GM21825 (cell line): ENCODE results near the gene RSRC1.

Experiments used
- ATAC-seq: cut with Tn5 transposase; IDR thresholded peaks from one replicate; pipeline ENCODE4 v1.9.1; 2021; ENCODE audit warnings: mild to moderate bottlenecking, moderate library complexity; ENCODE audit not compliant: unreplicated experiment

RSRC1 gene

DNA sequence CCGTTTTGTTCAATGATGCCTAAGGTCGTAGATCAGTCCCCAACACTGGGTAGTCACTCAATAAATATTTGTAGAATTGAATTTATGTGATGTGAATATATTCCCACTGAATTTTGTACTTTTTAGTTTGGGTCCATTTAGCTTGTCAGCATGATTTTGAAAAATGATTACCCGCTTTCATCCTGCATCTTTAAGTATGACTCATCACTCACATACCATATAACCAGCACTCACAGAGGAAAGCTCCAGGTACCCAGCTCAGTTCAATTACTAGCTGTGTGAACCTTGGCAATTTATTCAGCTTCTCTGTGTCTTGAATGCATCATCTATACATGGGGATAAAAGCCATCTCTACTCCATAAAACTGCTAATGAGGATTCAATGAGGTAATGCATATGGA, 458.9 kb downstream of the RSRC1 start:
- no peak for ATAC-seq

DNA sequence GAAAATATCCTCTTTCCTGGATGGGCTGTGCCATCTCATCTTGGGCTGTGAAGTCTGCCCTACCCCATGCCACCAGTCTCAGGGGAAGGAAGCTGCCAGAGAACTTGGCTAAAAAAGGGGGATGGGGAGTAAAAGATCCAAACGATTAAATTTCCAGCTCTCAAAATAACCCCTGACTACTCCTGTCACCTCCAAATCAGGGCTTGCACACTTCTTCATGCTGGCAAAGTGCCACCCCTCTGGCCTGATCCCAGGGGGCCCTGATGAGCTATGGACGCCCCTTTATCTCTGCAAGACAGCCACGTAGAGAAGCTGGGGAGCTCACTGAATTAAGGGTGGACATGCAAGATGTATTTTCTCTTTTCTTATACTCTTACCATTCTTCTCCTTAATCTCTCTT, 459.9 kb downstream of the RSRC1 start:
- ATAC-seq = no peak

DNA sequence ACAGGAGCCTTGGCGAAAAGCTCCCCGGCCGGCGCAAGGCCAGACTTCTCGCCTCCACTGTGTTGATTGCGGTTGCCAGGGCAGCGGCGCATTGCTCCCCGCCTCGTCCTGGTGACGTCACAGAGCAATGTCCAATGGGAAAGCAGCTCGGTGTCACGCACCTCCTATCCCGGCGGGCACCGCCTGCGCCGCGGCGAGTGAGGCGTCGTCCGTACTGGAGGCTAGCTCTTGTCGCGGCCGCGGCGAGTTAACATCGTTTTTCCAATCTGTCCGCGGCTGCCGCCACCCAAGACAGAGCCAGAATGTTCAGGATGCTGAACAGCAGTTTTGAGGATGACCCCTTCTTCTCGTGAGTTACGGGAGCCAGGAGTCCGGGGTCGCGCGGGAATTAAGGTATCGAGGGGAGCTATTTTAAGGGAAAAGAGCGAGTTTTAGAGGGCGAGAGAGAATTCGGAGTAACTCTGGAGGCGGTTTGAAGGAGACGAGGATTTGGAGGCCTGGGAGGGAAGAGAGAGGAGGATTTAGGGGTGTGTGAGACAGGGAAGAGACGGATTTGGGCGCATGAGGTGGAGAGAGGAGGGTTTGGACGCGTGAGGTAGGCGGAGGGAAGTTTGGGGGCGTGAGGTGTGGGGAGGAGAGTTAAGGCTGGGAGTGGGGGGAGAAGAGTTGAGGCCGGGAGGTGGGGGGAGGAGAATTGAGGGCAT, 461.3 kb downstream of the RSRC1 start, which contains the start of gene MLF1:
TSS of gene MLF1 (plus strand) at position 196 of the 704 bp plus-strand sequence. CDS start at position 303, 107 bp downstream.
- peak; percentile 100 for ATAC-seq

DNA sequence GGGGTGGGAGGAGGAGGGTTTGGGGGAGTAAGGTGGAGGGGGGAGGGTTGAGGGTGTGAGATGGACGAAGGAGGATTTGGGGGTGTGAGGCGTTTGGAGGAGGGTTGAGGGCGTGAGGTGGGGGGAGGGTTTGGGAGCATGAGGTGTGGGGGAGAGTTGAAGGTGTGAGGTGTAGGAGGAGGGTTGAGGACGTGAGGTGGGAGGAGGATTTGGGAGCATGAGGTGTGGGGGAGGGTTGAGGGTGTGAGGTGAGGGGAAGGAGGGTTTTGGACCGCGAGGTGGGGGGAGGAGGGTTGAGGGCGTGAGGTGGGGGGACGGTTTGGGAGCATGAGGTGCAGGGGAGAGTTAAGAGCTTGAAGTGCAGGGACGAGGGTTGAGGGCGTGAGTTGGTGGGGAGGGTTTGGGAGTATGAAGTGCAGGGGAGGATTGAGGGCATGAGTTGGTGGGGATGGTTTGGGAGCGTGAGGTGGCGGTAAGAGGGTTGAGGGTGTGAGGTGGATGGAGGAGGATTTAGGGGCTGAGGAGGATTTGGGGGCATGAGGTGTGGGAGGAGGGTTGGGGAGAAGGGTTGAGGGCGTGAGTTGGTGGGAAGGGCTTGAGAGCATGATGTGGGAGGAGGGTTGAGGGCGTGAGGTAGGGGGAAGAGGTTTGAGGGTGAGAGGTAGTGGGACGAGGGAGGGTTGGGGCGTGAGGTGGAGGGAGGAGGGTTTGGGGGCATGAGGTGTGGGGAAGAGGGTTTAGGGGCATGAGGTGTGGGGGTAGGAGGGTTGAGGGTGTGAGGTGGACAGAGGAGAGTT, 462.3 kb downstream of the RSRC1 start:
- ATAC-seq = no peak

DNA sequence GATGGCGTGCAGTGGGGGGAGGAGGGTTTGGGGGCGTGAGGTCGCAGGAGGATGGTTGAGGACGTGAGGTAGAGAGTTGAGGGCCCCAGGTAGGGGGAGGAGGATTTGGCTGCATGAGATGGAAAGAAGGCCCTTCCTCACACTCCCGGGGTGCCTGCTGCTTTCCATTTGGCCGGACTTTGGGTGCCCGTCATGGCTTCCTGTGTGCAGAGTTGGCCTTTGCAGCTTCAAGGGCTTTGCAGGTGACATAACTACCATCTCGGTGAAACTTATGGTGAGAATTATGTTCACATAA, 462.8 kb downstream of the RSRC1 start:
- ATAC-seq = no peak

DNA sequence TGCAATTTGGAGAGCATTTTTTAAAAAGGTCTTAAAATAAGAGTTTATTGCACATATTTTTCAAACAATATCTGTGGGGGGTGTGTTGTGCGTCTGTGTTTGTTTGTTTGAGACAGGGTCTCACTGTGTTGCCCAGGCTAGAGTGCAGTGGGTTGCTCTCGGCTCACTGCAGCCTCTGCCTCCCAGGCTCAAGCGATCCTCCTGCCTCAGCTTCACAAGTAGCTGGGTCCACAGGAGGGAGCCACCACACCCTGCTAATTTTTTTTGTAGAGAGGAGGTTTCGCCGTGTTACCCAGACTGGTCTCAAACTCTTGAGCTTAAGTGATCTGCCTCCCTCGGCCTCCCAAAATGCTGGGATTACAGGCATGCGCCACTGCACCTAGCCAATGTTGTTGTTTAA, 463.8 kb downstream of the RSRC1 start:
- no peak for ATAC-seq

DNA sequence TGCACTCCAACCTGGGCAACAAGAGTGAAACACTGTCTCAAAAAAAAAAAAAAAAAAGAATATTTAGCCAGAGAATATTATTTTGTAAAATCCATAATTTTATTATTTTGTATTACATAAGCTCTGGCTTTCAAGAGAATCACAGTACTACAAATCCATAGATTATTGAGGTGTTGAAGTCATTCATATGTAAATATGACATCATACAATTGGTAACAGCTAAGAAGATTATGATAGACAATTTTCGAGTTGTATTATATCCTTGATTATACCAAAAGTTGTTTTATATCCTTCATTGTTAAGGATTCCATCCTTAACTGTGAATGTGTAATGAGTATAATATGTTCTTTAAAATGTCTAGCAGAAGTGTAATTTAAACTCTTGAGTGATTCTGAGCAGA, 464.8 kb downstream of the RSRC1 start:
- no peak for ATAC-seq

DNA sequence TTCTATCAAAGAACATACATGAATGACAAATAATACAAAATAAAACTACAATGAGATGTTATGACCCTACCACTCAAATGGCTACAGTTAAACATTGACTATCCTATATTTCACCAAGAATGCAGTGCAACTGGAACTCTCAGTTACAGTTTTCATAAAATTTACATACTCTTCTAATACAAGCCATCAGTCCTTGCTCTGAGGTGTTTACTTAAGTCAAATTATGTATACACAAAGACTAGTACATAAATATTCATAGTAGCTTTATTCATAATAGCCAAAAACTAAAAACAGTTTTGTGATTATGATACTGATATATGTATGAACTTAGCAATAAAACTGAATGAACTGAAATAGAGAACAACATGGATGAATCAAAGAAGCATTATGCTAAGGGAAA, 480.3 kb downstream of the RSRC1 start:
- ATAC-seq = no peak
